AG10803 (cell line): Measurements from ENCODE around the gene GRK3.

Experiments
- DNase-seq: peaks from one replicate; pipeline ENCODE4 v3.0.0; 2010; ENCODE audit warnings: low read depth
- H3K4me3 ChIP-seq: 2 replicates; pipeline ENCODE4 v1.5.1; 2011; ENCODE audit warnings: mild to moderate bottlenecking, low read length, control low read depth
- TF ChIP-seq, protein P1 (sequence below): conservative IDR thresholded peaks from 2 replicates; pipeline ENCODE4 v1.5.1; 2011; ENCODE audit warnings: mild to moderate bottlenecking, low read length, control low read depth, inconsistent platforms

Gene GRK3

DNA sequence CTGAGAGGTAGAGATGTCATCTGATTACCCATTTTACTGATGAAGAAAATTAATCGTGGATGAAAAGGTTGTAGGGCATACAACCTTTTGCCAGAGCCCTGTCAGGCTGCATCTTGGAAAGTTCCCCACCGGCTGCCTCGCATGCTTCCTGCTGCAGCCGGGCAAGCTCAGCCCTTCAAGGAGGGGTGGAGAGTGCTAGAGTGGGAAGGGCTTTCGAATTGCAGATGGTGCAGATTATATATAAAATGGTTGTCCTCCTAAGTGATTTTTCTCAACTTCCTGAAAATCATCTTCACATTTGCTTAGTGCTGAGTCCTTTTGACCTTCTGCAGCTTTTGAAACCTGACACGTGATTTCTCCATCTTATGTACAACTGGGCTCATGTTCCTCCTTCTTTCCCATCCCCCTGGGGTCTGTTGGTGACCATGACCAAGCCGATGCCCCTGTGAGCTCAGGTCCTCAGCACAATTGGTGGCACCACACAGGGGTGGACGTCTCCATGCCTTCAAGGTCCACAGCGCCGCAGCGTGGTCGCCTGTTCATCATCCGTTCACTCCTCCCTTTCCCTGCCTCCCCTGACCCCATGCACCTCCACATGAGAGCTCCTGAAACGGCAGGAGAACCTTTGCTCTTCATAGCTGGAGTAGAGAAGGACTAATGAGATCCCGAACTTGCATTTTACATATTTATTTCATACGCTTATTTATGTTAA lies 129.9 kb downstream of the GRK3 start:
- no peak for DNase-seq
- no peak overlapping the region for H3K4me3 ChIP-seq
- TF ChIP-seq, protein P1, sequence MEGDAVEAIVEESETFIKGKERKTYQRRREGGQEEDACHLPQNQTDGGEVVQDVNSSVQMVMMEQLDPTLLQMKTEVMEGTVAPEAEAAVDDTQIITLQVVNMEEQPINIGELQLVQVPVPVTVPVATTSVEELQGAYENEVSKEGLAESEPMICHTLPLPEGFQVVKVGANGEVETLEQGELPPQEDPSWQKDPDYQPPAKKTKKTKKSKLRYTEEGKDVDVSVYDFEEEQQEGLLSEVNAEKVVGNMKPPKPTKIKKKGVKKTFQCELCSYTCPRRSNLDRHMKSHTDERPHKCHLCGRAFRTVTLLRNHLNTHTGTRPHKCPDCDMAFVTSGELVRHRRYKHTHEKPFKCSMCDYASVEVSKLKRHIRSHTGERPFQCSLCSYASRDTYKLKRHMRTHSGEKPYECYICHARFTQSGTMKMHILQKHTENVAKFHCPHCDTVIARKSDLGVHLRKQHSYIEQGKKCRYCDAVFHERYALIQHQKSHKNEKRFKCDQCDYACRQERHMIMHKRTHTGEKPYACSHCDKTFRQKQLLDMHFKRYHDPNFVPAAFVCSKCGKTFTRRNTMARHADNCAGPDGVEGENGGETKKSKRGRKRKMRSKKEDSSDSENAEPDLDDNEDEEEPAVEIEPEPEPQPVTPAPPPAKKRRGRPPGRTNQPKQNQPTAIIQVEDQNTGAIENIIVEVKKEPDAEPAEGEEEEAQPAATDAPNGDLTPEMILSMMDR, result no peak

DNA sequence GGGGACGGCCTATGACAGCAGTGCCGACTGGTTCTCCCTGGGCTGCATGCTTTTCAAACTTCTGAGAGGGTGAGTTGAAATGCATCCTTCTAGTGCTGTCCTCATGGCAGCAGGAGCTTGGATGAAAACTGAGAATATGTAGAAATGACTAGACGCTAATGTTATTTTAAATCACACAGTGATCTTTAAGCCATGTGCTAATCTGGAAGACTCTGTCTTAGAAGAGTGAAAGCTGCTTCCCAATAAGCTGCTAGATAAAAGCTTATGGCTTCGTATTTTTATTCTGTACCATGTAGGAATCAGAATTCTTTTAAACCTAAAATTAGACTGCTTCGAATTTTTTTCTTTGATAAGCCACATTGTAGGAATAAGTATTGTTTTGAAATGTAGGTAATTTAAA lies 130.7 kb downstream of the GRK3 start:
- TF ChIP-seq, protein P1, result no peak
- DNase-seq, result no peak
- H3K4me3 ChIP-seq, result no peak overlapping the region

DNA sequence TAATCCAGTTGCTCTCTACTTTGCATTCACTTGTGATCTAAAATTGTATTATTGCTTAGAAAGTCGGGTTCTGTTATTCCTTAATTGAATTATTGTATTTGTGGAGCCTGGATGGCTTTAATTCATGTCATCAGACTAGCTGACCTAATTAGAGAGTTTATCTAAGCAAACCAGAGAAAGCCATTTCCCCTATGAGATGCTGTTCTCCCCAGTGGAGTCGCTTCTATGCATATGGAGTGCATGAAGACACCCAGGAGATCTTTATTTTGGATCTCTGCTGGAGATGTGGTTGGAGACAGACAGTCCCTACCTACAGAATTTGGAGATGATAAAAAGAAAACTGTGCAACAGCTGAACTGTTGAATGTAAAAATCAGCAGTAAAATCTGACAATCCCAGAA lies 132.3 kb downstream of the GRK3 start:
- TF ChIP-seq, protein P1, result no peak
- no peak overlapping the region for H3K4me3 ChIP-seq
- DNase-seq, result no peak

DNA sequence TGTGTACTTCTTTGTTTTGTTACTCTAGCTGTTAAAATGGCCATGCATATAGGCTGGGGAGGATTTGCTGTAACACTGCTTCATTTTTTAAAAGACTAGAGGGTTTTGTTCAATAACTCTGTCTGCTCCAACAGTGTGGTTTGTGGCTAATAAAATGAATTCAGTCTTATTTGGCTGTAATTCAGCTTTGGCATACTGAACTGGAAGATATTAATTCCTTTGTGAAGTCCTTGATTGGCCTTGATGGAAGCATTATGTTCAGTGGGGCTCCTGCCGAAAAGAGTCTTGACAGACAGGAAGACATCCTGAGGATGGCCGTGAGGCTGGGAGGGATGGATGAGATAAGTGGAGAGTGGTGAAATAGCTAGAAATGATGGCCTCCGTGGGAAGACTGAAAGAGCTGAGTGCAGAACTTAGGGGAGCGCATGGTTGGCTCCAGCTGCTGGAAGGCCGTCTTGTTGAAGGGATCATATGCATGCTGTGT lies 132.7 kb downstream of the GRK3 start:
- H3K4me3 ChIP-seq, result no peak overlapping the region
- TF ChIP-seq, protein P1, result no peak

DNA sequence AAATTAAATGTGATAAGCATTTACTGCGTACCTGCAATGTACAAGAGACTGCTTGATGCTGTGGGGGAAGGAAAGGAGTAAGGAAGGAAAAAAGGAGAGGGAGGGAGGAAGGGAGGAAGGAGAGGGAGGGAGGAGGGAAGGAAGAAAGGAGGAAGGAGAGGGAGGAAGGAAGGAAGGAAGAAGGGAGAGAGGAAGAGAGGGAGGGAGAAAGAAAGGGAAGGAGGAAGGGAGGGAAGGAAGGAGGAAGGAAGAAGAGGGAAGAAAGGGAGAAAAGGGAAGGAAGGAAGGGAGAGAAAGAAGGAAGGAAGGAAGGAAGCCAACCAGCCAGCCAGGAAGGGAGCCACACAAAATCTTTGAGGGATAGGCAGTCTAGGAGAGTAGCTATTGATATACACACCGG lies 133.5 kb downstream of the GRK3 start:
- H3K4me3 ChIP-seq, result no peak overlapping the region
- DNase-seq, result no peak
- TF ChIP-seq, protein P1, result no peak

More for the DNA sequence above, 132.7 kb downstream of the GRK3 start:
- peak; percentile 6 for DNase-seq

DNA sequence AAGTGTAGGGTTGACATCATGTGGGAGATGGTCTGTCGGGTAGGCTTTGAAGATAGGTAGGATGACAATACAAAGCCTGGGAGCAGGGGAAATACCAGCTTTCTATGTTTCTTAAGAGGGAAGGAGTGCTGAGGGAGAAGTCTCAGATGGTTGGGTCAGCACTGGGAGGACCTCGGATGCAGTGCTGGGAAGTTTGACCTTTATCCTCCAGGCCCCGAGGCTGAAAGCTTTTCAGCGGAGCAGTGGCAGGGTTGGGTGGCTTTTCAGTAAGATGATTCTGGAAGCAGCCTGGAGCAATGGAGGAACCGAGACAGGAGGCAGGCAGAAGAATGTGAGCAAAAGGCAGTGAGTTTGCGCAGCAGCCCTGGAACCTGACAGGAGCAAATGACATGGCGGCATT lies 134.0 kb downstream of the GRK3 start:
- TF ChIP-seq, protein P1, result no peak
- DNase-seq, result no peak

DNA sequence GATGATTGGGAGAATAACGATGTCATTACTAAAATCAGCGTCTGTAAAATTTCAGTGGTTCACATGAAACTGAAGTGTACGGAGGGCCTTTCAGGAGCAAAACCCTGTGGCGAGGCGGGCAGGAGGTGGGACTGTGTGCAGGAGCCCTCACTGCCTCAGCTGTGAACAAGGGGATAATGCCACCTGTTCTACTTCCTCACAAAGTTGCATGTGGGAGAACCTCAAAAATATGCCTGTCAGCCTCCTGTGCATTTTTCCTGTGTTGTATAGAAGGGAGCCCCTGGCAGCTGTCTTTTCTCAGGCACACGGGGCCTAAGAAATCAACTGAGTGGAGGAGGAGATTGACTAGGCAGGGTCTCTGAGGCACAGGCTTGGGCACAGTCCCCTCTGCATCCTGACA lies 134.5 kb downstream of the GRK3 start:
- no peak for DNase-seq
- TF ChIP-seq, protein P1, result no peak
- H3K4me3 ChIP-seq, result no peak overlapping the region

More for the DNA sequence above, 134.0 kb downstream of the GRK3 start:
- no peak overlapping the region for H3K4me3 ChIP-seq
